ENCODE data around the gene RAB3C.
"Not testable (repeated sequence)": the region's sequence is repeated elsewhere in the genome, so short reads cannot be mapped to it uniquely, and the experiment has no call there.

GRCh38 chr5:58602889-58603288, 20.0 kb downstream of the RAB3C start:
- TF ChIP-seq POLR2AphosphoS5, CTCF (IDR thresholded peaks at IDR 0.05): not testable (repeated sequence)
